Renal pelvis (tissue), 4 donors: Measurements from ENCODE around the gene ORC6. TPM values are rescaled to one million over a fixed set of nuclear protein-coding genes. Genes with fewer than 3 reads are reported as not detected.

Experiments used
- DNase-seq: peaks from one replicate; pipeline ENCODE4 v3.0.0-alpha.2; 2013
- polyA plus RNA-seq, 3 donors: library from polyadenylated mRNA; unstranded; fragments of 120-200 nt; gene quantifications; one replicate each; pipeline ENCODE4 v1.2.1, GENCODE V29; 2013; ENCODE audit not compliant: insufficient read length in 3 of 3

Gene ORC6
- polyA plus RNA-seq, 3 donors = 15.0 to 35.9 (median 33.1) TPM

- DNase-seq = no peak
Measured at GRCh38 chr16:46693598-46693997, 4.1 kb downstream of the ORC6 start.

- DNase-seq = no peak
Measured at GRCh38 chr16:46695937-46696336, 6.5 kb downstream of the ORC6 start.

- no peak for DNase-seq
Measured at GRCh38 chr16:46696957-46697356, 7.5 kb downstream of the ORC6 start.

- DNase-seq = no peak
Measured at GRCh38 chr16:46700048-46700447, 10.6 kb downstream of the ORC6 start.

GRCh38 chr16:46701615-46702014 is 12.2 kb downstream of the ORC6 start:
- no peak for DNase-seq

GRCh38 chr16:46702030-46702429 is 12.6 kb downstream of the ORC6 start:
- DNase-seq = no peak

GRCh38 chr16:46706642-46707041 is 17.2 kb downstream of the ORC6 start:
- DNase-seq = no peak

- DNase-seq = no peak
Measured at GRCh38 chr16:46709469-46710005, 20.1 kb downstream of the ORC6 start.

GRCh38 chr16:46711106-46712058 is 21.9 kb downstream of the ORC6 start:
- DNase-seq = no peak

GRCh38 chr16:46712911-46713310 is 23.5 kb downstream of the ORC6 start:
- no peak for DNase-seq

- DNase-seq = no peak
Measured at GRCh38 chr16:46713634-46714033, 24.2 kb downstream of the ORC6 start.

- DNase-seq = no peak
Measured at GRCh38 chr16:46714797-46715591, 25.5 kb downstream of the ORC6 start.

GRCh38 chr16:46715769-46716305 is 26.4 kb downstream of the ORC6 start:
- no peak for DNase-seq

- no peak for DNase-seq
Measured at GRCh38 chr16:46717692-46718091, 28.2 kb downstream of the ORC6 start.

- no peak for DNase-seq
Measured at GRCh38 chr16:46718214-46718613, 28.8 kb downstream of the ORC6 start.

- DNase-seq = no peak
Measured at GRCh38 chr16:46719528-46719927, 30.1 kb downstream of the ORC6 start.

- DNase-seq = no peak
Measured at GRCh38 chr16:46720619-46721018, 31.2 kb downstream of the ORC6 start.

- DNase-seq = no peak
Measured at GRCh38 chr16:46721885-46722284, 32.4 kb downstream of the ORC6 start.

GRCh38 chr16:46727184-46727583 is 37.7 kb downstream of the ORC6 start:
- no peak for DNase-seq

GRCh38 chr16:46727630-46728029 is 38.2 kb downstream of the ORC6 start:
- no peak for DNase-seq

GRCh38 chr16:46728806-46729205 is 39.3 kb downstream of the ORC6 start:
- no peak for DNase-seq

- DNase-seq = no peak
Measured at GRCh38 chr16:46729326-46729995, 40.0 kb downstream of the ORC6 start.
